HepG2 (cell line): Measurements from ENCODE around the gene GPR62. TPM values are rescaled to one million over a fixed set of nuclear protein-coding genes. Genes with fewer than 3 reads are reported as not detected.

Experiments used
- ATF7 ChIP-seq, 2 experiments: fragments of 450-650 bp in 1 of 2; sonication (generic) in 1 of 2; formaldehyde crosslinking in 1 of 2; IDR thresholded peaks; 2 replicates each; pipeline versions ENCODE4 v1.4.0 to v1.6.1; 2016 to 2020; ENCODE audit warnings: antibody characterized with exemption in 1 of 2, mild to moderate bottlenecking in 1 of 2, missing genetic modification reagents in 1 of 2
- BHLHE40 ChIP-seq: IDR thresholded peaks from 2 replicates; pipeline ENCODE4 v1.6.1; 2011; ENCODE audit warnings: low read length, improper control_type of control experiment
- FIP1L1 ChIP-seq: fragments of 200-400 bp; formaldehyde crosslinking; IDR thresholded peaks from 2 replicates; pipeline ENCODE4 v1.6.1; 2018; ENCODE audit warnings: low read depth, mild to moderate bottlenecking, low read length, moderate library complexity, borderline replicate concordance; ENCODE audit not compliant: insufficient read depth
- IRF2 ChIP-seq: IDR thresholded peaks from 2 replicates; pipeline ENCODE4 v1.6.1; 2018; ENCODE audit warnings: missing genetic modification reagents, missing compliant biosample characterization
- ONECUT2 ChIP-seq: sonication (generic); formaldehyde crosslinking; IDR thresholded peaks from 2 replicates; pipeline ENCODE4 v1.4.0; 2020; ENCODE audit warnings: missing genetic modification reagents
- RARA ChIP-seq: IDR thresholded peaks from 2 replicates; pipeline ENCODE4 v1.6.1; 2016; ENCODE audit warnings: missing genetic modification reagents, missing compliant biosample characterization
- SATB2 ChIP-seq: sonication (generic); formaldehyde crosslinking; IDR thresholded peaks from 2 replicates; pipeline ENCODE4 v1.5.0; 2020; ENCODE audit warnings: missing genetic modification reagents
- SIX4 ChIP-seq: sonication (generic); formaldehyde crosslinking; IDR thresholded peaks from 2 replicates; pipeline ENCODE4 v1.4.0; 2020; ENCODE audit warnings: missing genetic modification reagents
- TAF15 ChIP-seq: fragments of 200-400 bp; formaldehyde crosslinking; IDR thresholded peaks from one replicate; pipeline ENCODE4 v1.6.1; 2018; ENCODE audit warnings: mild to moderate bottlenecking, low read depth, low read length; ENCODE audit not compliant: poor library complexity, severe bottlenecking
- TCF12 ChIP-seq, 2 experiments: fragments of 450-650 bp in 1 of 2; sonication (generic) in 1 of 2; formaldehyde crosslinking in 1 of 2; IDR thresholded peaks; 2 replicates each; pipeline versions ENCODE4 v1.6.1 to v1.8.0; 2017 to 2022; ENCODE audit warnings: antibody characterized with exemption in 1 of 2, mild to moderate bottlenecking in 1 of 2, missing genetic modification reagents in 1 of 2, moderate library complexity in 1 of 2
- ZFY ChIP-seq: sonication (generic); formaldehyde crosslinking; IDR thresholded peaks from 2 replicates; pipeline ENCODE4 v1.4.0; 2020; ENCODE audit warnings: missing genetic modification reagents
- ZNF264 ChIP-seq: sonication (generic); formaldehyde crosslinking; IDR thresholded peaks from 2 replicates; pipeline ENCODE4 v1.4.0; 2020; ENCODE audit warnings: missing genetic modification reagents
- ZNF326 ChIP-seq: sonication (generic); formaldehyde crosslinking; IDR thresholded peaks from 2 replicates; pipeline ENCODE4 v1.4.0; 2020; ENCODE audit warnings: missing genetic modification reagents, borderline replicate concordance
- ZNF496 ChIP-seq: sonication (generic); formaldehyde crosslinking; IDR thresholded peaks from 2 replicates; pipeline ENCODE4 v1.8.1; 2023; ENCODE audit warnings: mild to moderate bottlenecking, moderate library complexity, missing genetic modification reagents; ENCODE audit not compliant: insufficient replicate concordance
- ZNF569 ChIP-seq: sonication (generic); formaldehyde crosslinking; IDR thresholded peaks from 2 replicates; pipeline ENCODE4 v1.5.0; 2020; ENCODE audit warnings: mild to moderate bottlenecking, missing genetic modification reagents, moderate library complexity, borderline replicate concordance
- ZNF589 ChIP-seq: sonication (generic); formaldehyde crosslinking; conservative IDR thresholded peaks from 2 replicates; pipeline ENCODE4 v1.8.0; 2022; ENCODE audit warnings: mild to moderate bottlenecking, moderate library complexity, missing genetic modification reagents
- ZNF792 ChIP-seq: IDR thresholded peaks from 2 replicates; pipeline ENCODE4 v1.6.1; 2016
- polyA plus RNA-seq, 8 experiments: library from polyadenylated mRNA; depleted of rRNA in 3 of 8; stranded (reverse) in 7 of 8; unstranded in 1 of 8; fragments of >200 nt; fragmentation: Illumina TruSeq in 4 of 8; extraction: Trizol in 4 of 8; gene quantifications; 2 replicates each; pipeline versions ENCODE4 v1.2.1 to v1.2.3, GENCODE V29; 2011 to 2016; ENCODE audit warnings: low read depth in 4 of 8, missing spikeins in 1 of 8, mixed read lengths in 1 of 8; ENCODE audit not compliant: insufficient read depth in 1 of 8
- total RNA-seq, 5 experiments: library from RNA; depleted of rRNA; stranded (reverse); fragments of >200 nt; fragmentation: Illumina TruSeq; extraction: Trizol; gene quantifications; 2 replicates each; pipeline ENCODE4 v1.2.3, GENCODE V29; 2016; ENCODE audit warnings: low read depth in 1 of 5
- TF ChIP-seq, protein P1 (sequence below): sonication (generic); formaldehyde crosslinking; IDR thresholded peaks from 2 replicates; pipeline ENCODE4 v1.4.0; 2020; ENCODE audit warnings: mild to moderate bottlenecking, missing genetic modification reagents
- TF ChIP-seq, protein P2 (sequence below): sonication (generic); formaldehyde crosslinking; IDR thresholded peaks from 2 replicates; pipeline ENCODE4 v1.8.0; 2023; ENCODE audit warnings: mild to moderate bottlenecking, missing genetic modification reagents
- TF ChIP-seq, protein P3 (sequence below): sonication (generic); formaldehyde crosslinking; IDR thresholded peaks from 2 replicates; pipeline ENCODE4 v1.4.0; 2020; ENCODE audit warnings: missing genetic modification reagents, borderline replicate concordance
- TF ChIP-seq, protein P4 (sequence below): sonication (generic); formaldehyde crosslinking; IDR thresholded peaks from 2 replicates; pipeline ENCODE4 v1.8.0; 2022; ENCODE audit warnings: missing genetic modification reagents, mild to moderate bottlenecking, inconsistent platforms, borderline replicate concordance

The GPR62 gene
- total and polyA plus RNA-seq, 2 of the 13 experiments (the other 11 are each of a cell fraction or from before 2014, with no cell fraction given) = not detected

DNA sequence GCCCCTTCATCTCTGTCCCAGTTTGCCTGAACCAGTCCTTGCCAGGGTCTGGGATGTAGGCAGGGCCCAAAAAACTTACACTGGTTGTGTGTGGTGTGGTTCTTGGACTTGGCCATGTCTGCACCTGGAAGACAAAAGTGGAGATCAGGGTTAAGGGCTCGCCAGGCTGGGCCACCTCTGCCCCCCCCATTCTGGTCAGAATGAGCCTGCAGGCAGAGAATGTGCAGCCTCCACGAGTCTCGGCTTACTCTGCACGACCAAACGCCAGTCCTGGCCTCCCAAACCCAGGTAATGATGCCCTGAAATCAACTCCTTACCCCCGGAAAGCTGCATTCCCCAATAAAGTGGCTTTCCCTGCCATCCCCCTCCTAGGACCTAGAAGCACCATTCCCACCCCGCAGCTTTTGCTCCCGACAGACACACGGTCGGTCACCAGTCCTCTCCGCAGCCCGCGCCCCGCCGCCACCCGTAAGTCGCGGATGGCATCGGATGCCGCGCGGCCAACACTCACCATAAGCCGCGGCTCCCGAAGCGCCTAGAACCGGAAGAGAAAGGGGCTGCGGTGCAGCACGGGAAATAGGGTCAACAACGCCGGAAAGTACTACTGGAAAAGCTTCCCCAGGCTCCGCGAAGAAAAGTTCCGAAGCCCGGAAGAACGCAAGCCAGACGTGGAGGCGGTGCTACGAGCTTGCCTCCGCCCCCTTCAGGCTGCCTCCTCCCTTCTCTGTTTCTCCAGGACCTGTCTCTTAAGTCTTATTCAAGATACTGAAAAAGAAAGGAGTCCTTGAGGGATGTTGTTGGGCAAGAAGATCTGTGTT lies 40.4 kb downstream of the GPR62 start, which contains the start of gene RPL29 (continued):
- TF ChIP-seq, protein P1, sequence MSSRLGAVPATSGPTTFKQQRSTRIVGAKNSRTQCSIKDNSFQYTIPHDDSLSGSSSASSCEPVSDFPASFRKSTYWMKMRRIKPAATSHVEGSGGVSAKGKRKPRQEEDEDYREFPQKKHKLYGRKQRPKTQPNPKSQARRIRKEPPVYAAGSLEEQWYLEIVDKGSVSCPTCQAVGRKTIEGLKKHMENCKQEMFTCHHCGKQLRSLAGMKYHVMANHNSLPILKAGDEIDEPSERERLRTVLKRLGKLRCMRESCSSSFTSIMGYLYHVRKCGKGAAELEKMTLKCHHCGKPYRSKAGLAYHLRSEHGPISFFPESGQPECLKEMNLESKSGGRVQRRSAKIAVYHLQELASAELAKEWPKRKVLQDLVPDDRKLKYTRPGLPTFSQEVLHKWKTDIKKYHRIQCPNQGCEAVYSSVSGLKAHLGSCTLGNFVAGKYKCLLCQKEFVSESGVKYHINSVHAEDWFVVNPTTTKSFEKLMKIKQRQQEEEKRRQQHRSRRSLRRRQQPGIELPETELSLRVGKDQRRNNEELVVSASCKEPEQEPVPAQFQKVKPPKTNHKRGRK = no peak
- no peak for TF ChIP-seq RARA (CRISPR knock-in tag)
- TF ChIP-seq, protein P2, sequence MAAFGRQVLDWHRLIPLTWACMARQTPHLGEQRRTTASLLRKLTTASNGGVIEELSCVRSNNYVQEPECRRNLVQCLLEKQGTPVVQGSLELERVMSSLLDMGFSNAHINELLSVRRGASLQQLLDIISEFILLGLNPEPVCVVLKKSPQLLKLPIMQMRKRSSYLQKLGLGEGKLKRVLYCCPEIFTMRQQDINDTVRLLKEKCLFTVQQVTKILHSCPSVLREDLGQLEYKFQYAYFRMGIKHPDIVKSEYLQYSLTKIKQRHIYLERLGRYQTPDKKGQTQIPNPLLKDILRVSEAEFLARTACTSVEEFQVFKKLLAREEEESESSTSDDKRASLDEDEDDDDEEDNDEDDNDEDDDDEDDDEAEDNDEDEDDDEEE (CRISPR knock-in tag) = peak; percentile 77
- TF ChIP-seq SATB2 = peak; percentile 43; the same call in 1 of the 2 replicates
- TF ChIP-seq TCF12 (IDR thresholded peaks at IDR 0.05) = no peak
- TF ChIP-seq TCF12 (CRISPR knock-in tag; IDR thresholded peaks at IDR 0.05) = no peak
- no peak for TF ChIP-seq FIP1L1
- TF ChIP-seq ZNF792 (CRISPR knock-in tag) = peak; percentile 81
- TF ChIP-seq ZNF264 = peak; percentile 82; the same call in 1 of the 2 replicates
- no peak for TF ChIP-seq ZNF326 (CRISPR knock-in tag)
- peak; percentile 82 for TF ChIP-seq ZFY (CRISPR knock-in tag)
- no peak for TF ChIP-seq ONECUT2 (CRISPR knock-in tag)
- TF ChIP-seq BHLHE40 = no peak
- TF ChIP-seq ZNF589 (CRISPR knock-in tag) = peak; percentile 89
- no peak for TF ChIP-seq TAF15
- TF ChIP-seq ZNF496 = no peak
- no peak for TF ChIP-seq ZNF569 (CRISPR knock-in tag)
- peak; percentile 60; the same call in 1 of the 2 replicates for TF ChIP-seq SIX4
- no peak for TF ChIP-seq ATF7 (IDR thresholded peaks at IDR 0.05)
- no peak for TF ChIP-seq ATF7 (CRISPR knock-in tag; IDR thresholded peaks at IDR 0.05)
- TF ChIP-seq, protein P3, sequence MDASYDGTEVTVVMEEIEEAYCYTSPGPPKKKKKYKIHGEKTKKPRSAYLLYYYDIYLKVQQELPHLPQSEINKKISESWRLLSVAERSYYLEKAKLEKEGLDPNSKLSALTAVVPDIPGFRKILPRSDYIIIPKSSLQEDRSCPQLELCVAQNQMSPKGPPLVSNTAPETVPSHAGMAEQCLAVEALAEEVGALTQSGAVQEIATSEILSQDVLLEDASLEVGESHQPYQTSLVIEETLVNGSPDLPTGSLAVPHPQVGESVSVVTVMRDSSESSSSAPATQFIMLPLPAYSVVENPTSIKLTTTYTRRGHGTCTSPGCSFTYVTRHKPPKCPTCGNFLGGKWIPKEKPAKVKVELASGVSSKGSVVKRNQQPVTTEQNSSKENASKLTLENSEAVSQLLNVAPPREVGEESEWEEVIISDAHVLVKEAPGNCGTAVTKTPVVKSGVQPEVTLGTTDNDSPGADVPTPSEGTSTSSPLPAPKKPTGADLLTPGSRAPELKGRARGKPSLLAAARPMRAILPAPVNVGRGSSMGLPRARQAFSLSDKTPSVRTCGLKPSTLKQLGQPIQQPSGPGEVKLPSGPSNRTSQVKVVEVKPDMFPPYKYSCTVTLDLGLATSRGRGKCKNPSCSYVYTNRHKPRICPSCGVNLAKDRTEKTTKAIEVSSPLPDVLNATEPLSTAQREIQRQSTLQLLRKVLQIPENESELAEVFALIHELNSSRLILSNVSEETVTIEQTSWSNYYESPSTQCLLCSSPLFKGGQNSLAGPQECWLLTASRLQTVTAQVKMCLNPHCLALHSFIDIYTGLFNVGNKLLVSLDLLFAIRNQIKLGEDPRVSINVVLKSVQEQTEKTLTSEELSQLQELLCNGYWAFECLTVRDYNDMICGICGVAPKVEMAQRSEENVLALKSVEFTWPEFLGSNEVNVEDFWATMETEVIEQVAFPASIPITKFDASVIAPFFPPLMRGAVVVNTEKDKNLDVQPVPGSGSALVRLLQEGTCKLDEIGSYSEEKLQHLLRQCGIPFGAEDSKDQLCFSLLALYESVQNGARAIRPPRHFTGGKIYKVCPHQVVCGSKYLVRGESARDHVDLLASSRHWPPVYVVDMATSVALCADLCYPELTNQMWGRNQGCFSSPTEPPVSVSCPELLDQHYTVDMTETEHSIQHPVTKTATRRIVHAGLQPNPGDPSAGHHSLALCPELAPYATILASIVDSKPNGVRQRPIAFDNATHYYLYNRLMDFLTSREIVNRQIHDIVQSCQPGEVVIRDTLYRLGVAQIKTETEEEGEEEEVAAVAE = peak; percentile 81
- peak; percentile 93; the same call in 1 of the 2 replicates for TF ChIP-seq IRF2
- TF ChIP-seq, protein P4, sequence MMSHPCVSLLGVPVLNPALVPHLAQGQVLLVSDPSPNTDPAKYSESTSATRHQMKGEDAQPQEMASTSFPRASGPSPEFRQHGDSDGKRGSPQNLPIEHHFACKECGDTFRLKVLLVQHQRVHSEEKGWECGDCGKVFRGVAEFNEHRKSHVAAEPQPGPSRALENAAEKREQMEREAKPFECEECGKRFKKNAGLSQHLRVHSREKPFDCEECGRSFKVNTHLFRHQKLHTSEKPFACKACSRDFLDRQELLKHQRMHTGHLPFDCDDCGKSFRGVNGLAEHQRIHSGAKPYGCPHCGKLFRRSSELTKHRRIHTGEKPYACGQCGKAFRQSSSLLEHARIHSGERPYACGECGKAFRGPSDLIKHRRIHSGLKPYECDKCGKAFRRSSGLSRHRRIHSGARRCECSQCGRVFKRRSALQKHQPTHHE = peak; percentile 86
